GM23338 (cell line): ENCODE measurements around the gene YPEL3.

ENCODE experiments used
- CREB1 ChIP-seq: fragments of 250-450 bp; sonication (Bioruptor Pico); IDR thresholded peaks from 2 replicates; pipeline ENCODE4 v1.5.0; 2020; ENCODE audit warnings: low read depth, mild to moderate bottlenecking, moderate library complexity
- CTCF ChIP-seq, 2 experiments: fragments of 200-600 bp in 1 of 2; sonication (generic) in 1 of 2; conservative IDR thresholded peaks; 2 replicates each; pipeline versions ENCODE4 v1.5.1 to v1.6.1; 2016 to 2017; ENCODE audit warnings: antibody characterized with exemption in 2 of 2, low read depth in 2 of 2, mild to moderate bottlenecking in 2 of 2, moderate library complexity in 1 of 2
- EZH2 ChIP-seq: fragments of 200-600 bp; sonication (generic); IDR thresholded peaks from one replicate; pipeline ENCODE4 v1.8.0; 2017; ENCODE audit warnings: antibody characterized with exemption, mild to moderate bottlenecking, low read depth; ENCODE audit not compliant: unreplicated experiment
- EZH2phosphoT487 ChIP-seq: fragments of 200-600 bp; sonication (generic); IDR thresholded peaks from one replicate; pipeline ENCODE4 v1.8.1; 2018; ENCODE audit warnings: antibody characterized with exemption; ENCODE audit not compliant: unreplicated experiment
- POLR2AphosphoS5 ChIP-seq: IDR thresholded peaks from 2 replicates; pipeline ENCODE4 v1.6.1; 2016; ENCODE audit warnings: antibody characterized with exemption, low read depth
- REST ChIP-seq: IDR thresholded peaks from one replicate; pipeline ENCODE4 v1.6.1; 2018; ENCODE audit warnings: antibody characterized with exemption; ENCODE audit not compliant: unreplicated experiment

- TF ChIP-seq CTCF (conservative IDR thresholded peaks at IDR 0.05; ENCODE audit: low read depth in 2 of 2) (no peak), EZH2phosphoT487 (no peak), EZH2 (no peak), POLR2AphosphoS5 (no peak), CREB1 (CRISPR knock-in tag) (no peak), REST (no peak)
Measured at GRCh38 chr16:30079480-30079879, 16.5 kb downstream of the YPEL3 start.
